Measurements from ENCODE around the gene DIO3.
"Not testable (repeated sequence)": the region's sequence is repeated elsewhere in the genome, so short reads cannot be mapped to it uniquely, and the experiment has no call there.

The DIO3 gene

DNA sequence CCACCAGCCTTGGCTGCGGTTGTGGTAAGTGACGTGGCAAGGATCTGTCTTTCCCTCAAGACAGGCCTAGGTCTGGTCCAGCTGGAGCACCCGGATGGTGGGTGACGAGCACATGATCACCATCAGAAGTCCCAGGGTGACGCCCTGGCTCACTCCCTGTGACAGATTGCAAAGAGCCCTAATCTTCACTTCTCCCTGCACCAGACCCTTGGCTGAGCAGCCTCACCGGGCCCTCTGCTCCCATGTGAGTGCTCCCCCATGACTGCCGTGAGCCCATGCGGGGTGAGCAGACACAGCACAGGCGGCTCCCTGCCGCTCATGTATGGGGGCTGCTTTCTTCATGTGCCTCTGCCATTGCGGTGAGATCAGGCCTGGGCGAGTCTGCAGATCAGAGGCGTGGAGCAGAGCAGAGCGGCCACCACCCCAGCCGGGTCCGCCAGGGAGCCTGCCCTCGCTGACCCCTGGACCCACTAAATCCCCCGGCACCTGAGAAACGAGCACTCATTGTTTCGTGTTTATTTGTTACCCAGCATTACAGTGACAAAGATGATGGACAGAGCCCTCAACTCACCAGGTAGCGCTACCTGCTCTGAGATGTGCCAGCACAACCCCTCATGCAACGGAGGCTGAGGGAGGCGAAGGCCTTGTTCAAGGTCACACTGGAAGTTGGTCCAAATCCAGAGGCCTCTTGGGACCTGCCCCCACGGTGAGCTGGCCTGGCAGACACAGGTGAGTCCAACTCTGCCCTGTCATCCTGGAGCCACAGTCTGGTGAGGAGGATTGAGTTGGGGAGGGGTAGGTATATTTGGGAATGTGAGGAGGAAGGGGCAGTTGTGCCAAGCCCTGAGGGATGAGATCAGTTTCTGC is 9.3 kb upstream of the DIO3 start:
- Histone ChIP-seq H3K4me1 (ENCODE audit: insufficient read depth, insufficient read length) (no peaks in the 10 kb centered on the region), H3K4me3 (ENCODE audit: insufficient read length, low read depth) (no peak overlapping the region), H3K9ac (ENCODE audit: insufficient read length, low read depth) (no peak overlapping the region), H3K9me3 (ENCODE audit: insufficient read depth, low read length) (no peaks in the 10 kb centered on the region), H3K36me3 (ENCODE audit: insufficient read depth, insufficient read length, low read length) (no peaks in the 10 kb centered on the region), H3K27me3 (ENCODE audit: insufficient read depth, insufficient read length) (no peaks in the 10 kb centered on the region)
- no peak for DNase-seq (ENCODE audit: low read depth, low spot score)
- TF ChIP-seq YY1 (IDR thresholded peaks at IDR 0.05; ENCODE audit: insufficient read depth, insufficient read length) (no peak), ZNF274 (IDR thresholded peaks at IDR 0.05; ENCODE audit: low read depth, low read length) (no peak), SUZ12 (IDR thresholded peaks at IDR 0.05; ENCODE audit: extremely low read depth, insufficient read depth, insufficient read length) (no peak)

DNA sequence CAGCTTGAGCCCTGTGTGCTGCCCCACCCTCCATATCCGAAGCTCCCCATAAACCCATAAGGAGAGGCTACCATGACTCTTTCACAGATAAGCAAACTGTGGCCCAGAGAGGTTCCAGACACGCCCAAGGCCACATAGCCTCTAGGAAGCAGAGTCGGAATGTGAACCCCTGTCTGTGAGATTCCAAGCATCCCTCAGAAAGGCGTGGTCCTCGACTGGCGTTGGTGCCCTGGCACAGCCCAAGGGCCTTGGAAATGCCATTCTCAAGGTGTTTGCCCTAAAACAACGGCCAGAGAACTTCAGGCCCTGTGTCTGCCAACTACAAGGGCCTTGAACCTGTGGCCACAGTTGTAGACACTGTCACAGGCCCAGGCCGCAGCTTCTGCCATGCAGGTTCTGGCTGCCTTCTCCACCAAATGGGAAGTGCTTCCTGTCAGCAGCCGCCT is 8.5 kb upstream of the DIO3 start:
- H3K4me3 ChIP-seq (ENCODE audit: insufficient read length, low read depth): no peak overlapping the region
- H3K4me1 ChIP-seq (ENCODE audit: insufficient read depth, insufficient read length): no peaks in the 10 kb centered on the region
- no peaks in the 10 kb centered on the region for H3K36me3 ChIP-seq (ENCODE audit: insufficient read depth, insufficient read length, low read length)
- DNase-seq (ENCODE audit: low read depth, low spot score): no peak
- TF ChIP-seq ZNF274 (IDR thresholded peaks at IDR 0.05; ENCODE audit: low read depth, low read length) (no peak), YY1 (IDR thresholded peaks at IDR 0.05; ENCODE audit: insufficient read depth, insufficient read length) (no peak), SUZ12 (IDR thresholded peaks at IDR 0.05; ENCODE audit: extremely low read depth, insufficient read depth, insufficient read length) (no peak)
- H3K27me3 ChIP-seq (ENCODE audit: insufficient read depth, insufficient read length): peaks cover 7% of the 10 kb centered on the region
- H3K9ac ChIP-seq (ENCODE audit: insufficient read length, low read depth): no peak overlapping the region
- H3K9me3 ChIP-seq (ENCODE audit: insufficient read depth, low read length): no peaks in the 10 kb centered on the region

DNA sequence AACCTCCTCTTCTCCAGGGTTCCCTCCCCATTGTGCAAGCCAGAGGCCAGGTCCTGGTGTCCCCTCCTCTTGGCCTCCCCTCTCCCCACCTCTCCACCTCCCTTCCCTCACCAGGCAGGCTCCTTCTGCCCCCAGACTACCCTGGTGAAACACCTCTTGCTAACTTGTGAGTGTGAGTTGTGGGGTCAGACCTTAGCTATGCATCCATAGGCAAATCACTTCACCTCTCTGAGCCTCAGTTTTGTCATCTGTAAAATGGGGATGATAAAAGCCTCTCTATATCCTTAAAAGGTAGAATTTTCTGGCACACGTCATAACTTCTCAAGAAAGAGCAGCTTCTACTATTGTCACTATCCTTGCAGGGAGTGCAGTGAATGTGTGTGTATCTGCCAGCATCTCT is 7.9 kb upstream of the DIO3 start:
- Histone ChIP-seq H3K36me3 (ENCODE audit: insufficient read depth, insufficient read length, low read length) (no peaks in the 10 kb centered on the region), H3K9me3 (ENCODE audit: insufficient read depth, low read length) (no peaks in the 10 kb centered on the region), H3K27me3 (ENCODE audit: insufficient read depth, insufficient read length) (peaks cover 13% of the 10 kb centered on the region), H3K4me3 (ENCODE audit: insufficient read length, low read depth) (no peak overlapping the region), H3K9ac (ENCODE audit: insufficient read length, low read depth) (no peak overlapping the region), H3K4me1 (ENCODE audit: insufficient read depth, insufficient read length) (peaks cover 2% of the 10 kb centered on the region)
- TF ChIP-seq SUZ12 (IDR thresholded peaks at IDR 0.05; ENCODE audit: extremely low read depth, insufficient read depth, insufficient read length): no peak
- no peak for TF ChIP-seq ZNF274 (IDR thresholded peaks at IDR 0.05; ENCODE audit: low read depth, low read length)
- no peak for TF ChIP-seq YY1 (IDR thresholded peaks at IDR 0.05; ENCODE audit: insufficient read depth, insufficient read length)
- no peak for DNase-seq (ENCODE audit: low read depth, low spot score)

DNA sequence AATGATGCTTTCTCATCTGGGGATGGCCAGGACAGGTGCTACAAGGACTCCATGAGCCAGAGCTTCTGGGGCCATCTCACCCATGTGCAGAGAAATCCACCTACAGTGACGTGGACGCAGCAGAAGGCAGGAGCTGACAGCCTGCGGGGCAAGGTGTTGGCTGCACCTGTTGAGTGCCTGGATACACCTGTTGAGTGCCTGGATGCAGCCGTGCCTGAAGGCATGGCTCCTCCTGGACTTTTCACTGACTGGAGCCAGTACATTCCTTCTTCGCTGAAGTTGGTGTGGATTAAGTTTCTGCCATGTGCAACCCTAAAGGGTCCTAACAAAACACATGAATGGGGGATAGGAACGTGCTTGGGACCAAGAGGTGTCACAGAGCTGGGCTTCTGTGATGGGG is 7.4 kb upstream of the DIO3 start:
- H3K27me3 ChIP-seq (ENCODE audit: insufficient read depth, insufficient read length): peaks cover 18% of the 10 kb centered on the region
- H3K36me3 ChIP-seq (ENCODE audit: insufficient read depth, insufficient read length, low read length): no peaks in the 10 kb centered on the region
- H3K4me1 ChIP-seq (ENCODE audit: insufficient read depth, insufficient read length): peaks cover 2% of the 10 kb centered on the region
- H3K4me3 ChIP-seq (ENCODE audit: insufficient read length, low read depth): no peak overlapping the region
- TF ChIP-seq SUZ12 (IDR thresholded peaks at IDR 0.05; ENCODE audit: extremely low read depth, insufficient read depth, insufficient read length): no peak
- TF ChIP-seq YY1 (IDR thresholded peaks at IDR 0.05; ENCODE audit: insufficient read depth, insufficient read length): no peak
- TF ChIP-seq ZNF274 (IDR thresholded peaks at IDR 0.05; ENCODE audit: low read depth, low read length): no peak
- no peak for DNase-seq (ENCODE audit: low read depth, low spot score)
- H3K9ac ChIP-seq (ENCODE audit: insufficient read length, low read depth): no peak overlapping the region
- no peaks in the 10 kb centered on the region for H3K9me3 ChIP-seq (ENCODE audit: insufficient read depth, low read length)

DNA sequence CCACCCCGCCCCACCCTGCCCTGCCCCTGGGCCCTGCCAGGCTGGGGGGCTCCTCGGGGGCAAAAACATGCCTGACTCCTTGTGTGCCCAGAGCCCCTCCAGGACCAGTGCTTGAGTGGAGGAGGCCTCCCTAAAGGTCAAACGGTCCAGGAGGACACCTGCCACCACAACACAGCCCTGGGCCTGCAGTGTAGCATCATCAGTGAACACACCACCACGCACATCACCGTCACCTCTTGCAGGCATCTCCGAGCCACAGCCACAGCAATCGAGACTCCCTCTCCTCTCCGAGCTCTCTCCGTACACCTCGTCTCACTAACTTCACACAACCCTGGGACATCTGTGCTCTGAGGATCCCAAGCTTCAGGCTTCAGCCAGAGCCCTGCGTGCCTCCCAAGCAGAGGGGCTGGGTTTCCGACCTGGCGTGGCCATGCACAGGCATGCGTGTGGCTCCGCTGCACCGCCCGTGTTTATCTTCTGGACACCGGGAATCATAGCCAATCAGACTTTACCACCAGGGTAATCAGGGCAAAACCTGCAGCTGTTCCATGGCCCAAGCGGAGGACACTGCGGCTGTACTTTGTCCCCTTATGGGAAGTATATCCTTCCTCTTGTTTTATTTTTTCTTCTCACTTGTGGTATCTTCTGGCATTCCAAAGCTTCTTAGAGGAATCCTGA is 6.2 kb upstream of the DIO3 start:
- H3K27me3 ChIP-seq (ENCODE audit: insufficient read depth, insufficient read length): peaks cover 30% of the 10 kb centered on the region
- H3K9me3 ChIP-seq (ENCODE audit: insufficient read depth, low read length): no peaks in the 10 kb centered on the region
- no peak overlapping the region for H3K9ac ChIP-seq (ENCODE audit: insufficient read length, low read depth)
- DNase-seq (ENCODE audit: low read depth, low spot score): no peak
- H3K4me1 ChIP-seq (ENCODE audit: insufficient read depth, insufficient read length): peaks cover 2% of the 10 kb centered on the region
- TF ChIP-seq ZNF274 (IDR thresholded peaks at IDR 0.05; ENCODE audit: low read depth, low read length): no peak
- TF ChIP-seq YY1 (IDR thresholded peaks at IDR 0.05; ENCODE audit: insufficient read depth, insufficient read length): no peak
- TF ChIP-seq SUZ12 (IDR thresholded peaks at IDR 0.05; ENCODE audit: extremely low read depth, insufficient read depth, insufficient read length): no peak
- H3K4me3 ChIP-seq (ENCODE audit: insufficient read length, low read depth): no peak overlapping the region
- no peaks in the 10 kb centered on the region for H3K36me3 ChIP-seq (ENCODE audit: insufficient read depth, insufficient read length, low read length)

DNA sequence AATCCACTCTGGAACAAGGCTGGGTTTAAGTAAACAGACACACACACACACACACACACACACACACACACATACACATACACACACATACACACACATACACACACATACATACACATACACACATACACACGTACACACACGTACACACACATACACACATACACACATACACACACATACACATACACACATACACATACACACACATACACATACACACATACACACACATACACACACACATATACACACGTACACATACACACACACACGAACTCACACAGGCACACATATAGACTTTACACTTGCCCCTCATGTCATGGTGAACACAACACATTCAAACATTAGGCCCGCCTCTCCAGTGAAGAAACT is 5.6 kb upstream of the DIO3 start:
- H3K9me3 ChIP-seq (ENCODE audit: insufficient read depth, low read length); H3K36me3 ChIP-seq (ENCODE audit: insufficient read depth, insufficient read length, low read length); H3K4me1 ChIP-seq (ENCODE audit: insufficient read depth, insufficient read length); H3K9ac ChIP-seq (ENCODE audit: insufficient read length, low read depth); H3K4me3 ChIP-seq (ENCODE audit: insufficient read length, low read depth); DNase-seq (ENCODE audit: low read depth, low spot score): not testable (repeated sequence)
- peaks cover 31% of the 10 kb centered on the region for H3K27me3 ChIP-seq (ENCODE audit: insufficient read depth, insufficient read length)

DNA sequence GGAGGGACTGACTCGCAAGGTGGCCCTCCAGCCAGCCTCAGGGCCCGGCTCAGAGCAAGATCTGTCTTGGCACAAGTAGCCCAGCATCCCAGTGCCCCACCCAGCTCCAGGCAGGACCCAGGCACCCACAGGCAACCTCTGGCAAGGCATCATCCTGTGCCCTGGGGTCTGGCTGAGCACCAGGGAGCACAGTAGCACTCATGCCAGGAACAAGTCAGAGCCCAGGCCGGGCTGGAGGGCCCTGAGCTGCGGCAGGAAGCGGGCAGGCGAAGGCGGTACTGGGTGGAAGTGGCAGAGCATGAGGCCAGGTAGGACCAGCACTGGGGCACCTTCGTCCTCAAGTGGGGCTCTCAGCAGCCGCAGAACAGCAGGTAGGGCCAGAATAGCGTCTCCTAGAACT is 5.2 kb upstream of the DIO3 start:
- H3K36me3 ChIP-seq (ENCODE audit: insufficient read depth, insufficient read length, low read length): no peaks in the 10 kb centered on the region
- H3K9ac ChIP-seq (ENCODE audit: insufficient read length, low read depth): no peak overlapping the region
- H3K27me3 ChIP-seq (ENCODE audit: insufficient read depth, insufficient read length): peaks cover 31% of the 10 kb centered on the region
- DNase-seq (ENCODE audit: low read depth, low spot score): no peak
- no peak overlapping the region for H3K4me3 ChIP-seq (ENCODE audit: insufficient read length, low read depth)
- H3K4me1 ChIP-seq (ENCODE audit: insufficient read depth, insufficient read length): peaks cover 2% of the 10 kb centered on the region
- TF ChIP-seq YY1 (IDR thresholded peaks at IDR 0.05; ENCODE audit: insufficient read depth, insufficient read length) (no peak), ZNF274 (IDR thresholded peaks at IDR 0.05; ENCODE audit: low read depth, low read length) (no peak), SUZ12 (IDR thresholded peaks at IDR 0.05; ENCODE audit: extremely low read depth, insufficient read depth, insufficient read length) (no peak)
- no peaks in the 10 kb centered on the region for H3K9me3 ChIP-seq (ENCODE audit: insufficient read depth, low read length)
